ENCODE data around the gene FHIT.

The FHIT gene

DNA sequence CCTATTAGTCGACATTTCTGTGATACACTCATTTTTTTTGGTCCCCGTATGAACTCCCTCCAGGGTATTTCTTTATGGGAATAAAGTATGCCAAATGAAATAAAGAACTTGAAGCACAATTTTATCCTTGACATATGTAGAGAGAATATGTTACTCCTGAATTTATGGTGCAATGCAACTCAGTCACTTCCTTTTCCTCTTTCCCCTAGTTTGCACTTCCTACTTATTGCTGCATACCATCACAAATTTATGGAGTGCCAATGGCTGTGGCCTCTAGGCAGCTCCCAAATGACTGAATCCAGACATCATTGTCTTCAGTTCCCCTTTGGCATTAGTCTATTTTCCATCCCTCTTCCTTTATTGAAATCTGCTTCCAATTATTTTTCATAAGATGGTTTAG, 403.5 kb downstream of the FHIT start:
- TF ChIP-seq, protein P1, sequence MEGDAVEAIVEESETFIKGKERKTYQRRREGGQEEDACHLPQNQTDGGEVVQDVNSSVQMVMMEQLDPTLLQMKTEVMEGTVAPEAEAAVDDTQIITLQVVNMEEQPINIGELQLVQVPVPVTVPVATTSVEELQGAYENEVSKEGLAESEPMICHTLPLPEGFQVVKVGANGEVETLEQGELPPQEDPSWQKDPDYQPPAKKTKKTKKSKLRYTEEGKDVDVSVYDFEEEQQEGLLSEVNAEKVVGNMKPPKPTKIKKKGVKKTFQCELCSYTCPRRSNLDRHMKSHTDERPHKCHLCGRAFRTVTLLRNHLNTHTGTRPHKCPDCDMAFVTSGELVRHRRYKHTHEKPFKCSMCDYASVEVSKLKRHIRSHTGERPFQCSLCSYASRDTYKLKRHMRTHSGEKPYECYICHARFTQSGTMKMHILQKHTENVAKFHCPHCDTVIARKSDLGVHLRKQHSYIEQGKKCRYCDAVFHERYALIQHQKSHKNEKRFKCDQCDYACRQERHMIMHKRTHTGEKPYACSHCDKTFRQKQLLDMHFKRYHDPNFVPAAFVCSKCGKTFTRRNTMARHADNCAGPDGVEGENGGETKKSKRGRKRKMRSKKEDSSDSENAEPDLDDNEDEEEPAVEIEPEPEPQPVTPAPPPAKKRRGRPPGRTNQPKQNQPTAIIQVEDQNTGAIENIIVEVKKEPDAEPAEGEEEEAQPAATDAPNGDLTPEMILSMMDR (conservative IDR thresholded peaks at IDR 0.05; ENCODE audit: low read depth) = no peak
- H3K27ac ChIP-seq = no peak overlapping the region
- DNase-seq (ENCODE audit: low spot score) = no peak
- POLR2A ChIA-PET (ENCODE audit: low non-redundant PET) = no interaction called here
- CTCF ChIA-PET = interaction anchor here (0.6 kb wide), 1 partner anchor 189 kb away, joined by 3 read pairs; no protein-coding TSS in a partner anchor

GRCh38 chr3:60844256-60844655, 407.0 kb downstream of the FHIT start:
- no peak for DNase-seq (ENCODE audit: low spot score)
- H3K27ac ChIP-seq = no peak overlapping the region
- TF ChIP-seq, protein P1 (conservative IDR thresholded peaks at IDR 0.05; ENCODE audit: low read depth) = no peak
- ChIA-PET CTCF (no interaction called here), POLR2A (ENCODE audit: low non-redundant PET) (no interaction called here)

DNA sequence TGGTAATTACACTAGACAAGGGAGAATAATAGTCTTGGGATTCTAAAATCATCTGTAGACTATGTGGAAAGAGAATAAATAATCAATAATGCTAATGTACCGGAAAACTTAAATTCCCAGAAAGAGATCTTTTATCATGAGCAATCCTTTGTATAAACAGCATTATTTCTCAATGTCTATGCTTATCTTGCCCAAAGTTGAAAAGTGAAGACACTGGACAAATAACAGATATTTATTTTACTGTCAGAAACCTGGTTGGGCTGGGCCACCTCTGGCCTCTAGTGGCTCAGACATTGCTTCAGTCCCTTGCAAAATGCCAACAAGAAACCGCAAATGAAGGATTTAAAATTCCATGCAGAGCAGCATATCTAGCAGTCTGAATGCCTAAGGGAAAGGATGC, 409.9 kb downstream of the FHIT start:
- no peak overlapping the region for H3K27ac ChIP-seq
- ChIA-PET POLR2A (ENCODE audit: low non-redundant PET) (no interaction called here), CTCF (no interaction called here)
- TF ChIP-seq, protein P1 (conservative IDR thresholded peaks at IDR 0.05; ENCODE audit: low read depth) = no peak
- DNase-seq (ENCODE audit: low spot score) = no peak

DNA sequence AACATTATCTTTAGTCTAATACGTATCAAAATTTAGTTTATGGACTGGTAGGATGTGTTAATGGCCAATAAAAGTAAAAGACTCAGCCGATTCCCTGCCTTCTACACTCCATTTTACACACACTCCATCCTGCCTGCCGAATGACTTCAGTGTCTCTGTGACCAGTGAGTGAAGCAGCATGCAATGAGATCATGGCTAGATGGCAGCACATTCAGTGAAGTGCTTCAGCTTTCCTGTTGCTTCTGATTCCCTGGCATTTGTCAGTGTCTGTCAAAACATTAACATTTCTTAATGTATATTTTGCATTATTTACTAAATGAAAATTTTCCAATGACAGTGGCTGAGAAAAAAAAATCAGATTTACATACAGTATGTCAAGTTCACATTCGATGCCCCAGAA, 412.0 kb downstream of the FHIT start:
- ChIA-PET POLR2A (ENCODE audit: low non-redundant PET) (no interaction called here), CTCF (no interaction called here)
- no peak for DNase-seq (ENCODE audit: low spot score)
- TF ChIP-seq, protein P1 (conservative IDR thresholded peaks at IDR 0.05; ENCODE audit: low read depth) = no peak
- H3K27ac ChIP-seq = no peak overlapping the region

DNA sequence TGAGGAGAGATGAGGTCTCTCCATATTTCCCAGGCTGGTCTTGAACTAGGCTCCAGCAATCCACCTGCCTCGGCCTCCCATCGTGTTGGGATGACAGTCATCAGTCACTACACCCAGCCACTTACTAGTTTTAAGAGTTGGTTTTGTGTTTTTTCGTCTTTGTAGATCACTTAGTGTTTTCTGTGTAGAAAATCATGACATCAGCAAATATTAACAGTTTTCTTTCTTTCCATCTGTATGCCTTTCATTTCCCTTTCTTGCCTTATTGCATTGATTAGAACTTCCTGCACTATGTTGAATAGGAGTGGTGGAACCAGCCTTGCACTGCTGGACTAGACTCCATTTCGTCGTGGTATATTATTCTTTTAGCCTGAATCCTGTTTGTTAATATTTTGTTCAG, 415.5 kb downstream of the FHIT start:
- DNase-seq (ENCODE audit: low spot score) = no peak
- POLR2A ChIA-PET (ENCODE audit: low non-redundant PET) = no interaction called here
- no peak overlapping the region for H3K27ac ChIP-seq
- TF ChIP-seq, protein P1 (conservative IDR thresholded peaks at IDR 0.05; ENCODE audit: low read depth) = no peak
- CTCF ChIA-PET = no interaction called here

GRCh38 chr3:60829058-60829457, 422.2 kb downstream of the FHIT start:
- CTCF ChIA-PET = no interaction called here
- TF ChIP-seq, protein P1 (conservative IDR thresholded peaks at IDR 0.05; ENCODE audit: low read depth) = no peak
- H3K27ac ChIP-seq = no peak overlapping the region
- DNase-seq (ENCODE audit: low spot score) = no peak
- POLR2A ChIA-PET (ENCODE audit: low non-redundant PET) = no interaction called here

DNA sequence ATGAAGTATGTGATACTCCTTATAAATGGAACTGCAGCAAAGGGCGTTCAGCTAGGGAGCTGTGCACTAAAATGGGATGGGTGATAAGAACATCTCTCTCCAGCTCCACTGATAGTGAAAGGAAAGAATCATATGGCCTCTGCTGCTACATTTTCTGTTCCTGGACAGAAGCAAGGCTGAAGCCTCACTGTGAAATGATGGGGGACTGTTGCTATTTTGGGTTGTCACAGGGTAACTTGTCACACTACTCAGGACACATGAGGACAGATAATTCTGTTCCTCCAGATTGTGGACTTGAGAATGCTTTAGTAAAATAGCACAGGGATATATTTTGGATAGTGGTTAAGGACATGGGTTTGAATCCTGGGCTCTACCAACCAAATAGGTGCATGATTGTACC, 423.6 kb downstream of the FHIT start:
- CTCF ChIA-PET = no interaction called here
- TF ChIP-seq, protein P1 (conservative IDR thresholded peaks at IDR 0.05; ENCODE audit: low read depth) = no peak
- POLR2A ChIA-PET (ENCODE audit: low non-redundant PET) = no interaction called here
- DNase-seq (ENCODE audit: low spot score) = no peak
- no peak overlapping the region for H3K27ac ChIP-seq
